GM21619 (cell line): ENCODE results near the gene WDFY2.

ENCODE experiments used
- ATAC-seq: cut with Tn5 transposase; IDR thresholded peaks from one replicate; pipeline ENCODE4 v1.9.1; 2021; ENCODE audit not compliant: unreplicated experiment

WDFY2 gene

GRCh38 chr13:51786425-51787265, 202.4 kb downstream of the WDFY2 start:
- no peak for ATAC-seq

GRCh38 chr13:51793570-51794271, 209.5 kb downstream of the WDFY2 start:
- ATAC-seq, result peak; percentile 61

- no peak for ATAC-seq
Observed at GRCh38 chr13:51794964-51795363, 210.7 kb downstream of the WDFY2 start.

- ATAC-seq, result no peak
Observed at GRCh38 chr13:51795419-51795818, 211.2 kb downstream of the WDFY2 start.

GRCh38 chr13:51796546-51796945, 212.3 kb downstream of the WDFY2 start:
- ATAC-seq, result no peak

GRCh38 chr13:51797664-51798488, 213.6 kb downstream of the WDFY2 start:
- no peak for ATAC-seq

GRCh38 chr13:51799261-51799660, 215.0 kb downstream of the WDFY2 start:
- no peak for ATAC-seq

GRCh38 chr13:51800486-51800885, 216.2 kb downstream of the WDFY2 start:
- no peak for ATAC-seq

GRCh38 chr13:51801631-51802099, 217.4 kb downstream of the WDFY2 start:
- no peak for ATAC-seq

GRCh38 chr13:51802631-51803418, 218.6 kb downstream of the WDFY2 start:
- no peak for ATAC-seq

- ATAC-seq, result peak; percentile 85
Observed at GRCh38 chr13:51803422-51804294, 219.4 kb downstream of the WDFY2 start, which contains the start of gene DHRS12. Gene DHRS12, minus strand, starts transcription at chr13:51804163. Its CDS starts 4,504 bp downstream, at chr13:51799659.

GRCh38 chr13:51804295-51805172, 220.3 kb downstream of the WDFY2 start:
- ATAC-seq, result no peak

- ATAC-seq, result no peak
Observed at GRCh38 chr13:51805313-51805712, 221.1 kb downstream of the WDFY2 start.

- ATAC-seq, result no peak
Observed at GRCh38 chr13:51805925-51806324, 221.7 kb downstream of the WDFY2 start.

GRCh38 chr13:51806566-51806965, 222.3 kb downstream of the WDFY2 start:
- no peak for ATAC-seq

GRCh38 chr13:51807041-51807440, 222.8 kb downstream of the WDFY2 start:
- ATAC-seq, result no peak

- no peak for ATAC-seq
Observed at GRCh38 chr13:51808811-51809210, 224.5 kb downstream of the WDFY2 start.

- no peak for ATAC-seq
Observed at GRCh38 chr13:51811046-51811445, 226.8 kb downstream of the WDFY2 start.
